GM19397 (cell line): ENCODE measurements around the gene SPP1.
A peak's percentile ranks its signal among the peaks of the same experiment; 100 is the strongest.
"Not testable (repeated sequence)": the region's sequence is repeated elsewhere in the genome, so short reads cannot be mapped to it uniquely, and the experiment has no call there.

Source experiments
- ATAC-seq: cut with Tn5 transposase; IDR thresholded peaks from one replicate; pipeline ENCODE4 v1.9.1; 2021; ENCODE audit warnings: mild to moderate bottlenecking, moderate library complexity; ENCODE audit not compliant: unreplicated experiment

SPP1 gene

DNA sequence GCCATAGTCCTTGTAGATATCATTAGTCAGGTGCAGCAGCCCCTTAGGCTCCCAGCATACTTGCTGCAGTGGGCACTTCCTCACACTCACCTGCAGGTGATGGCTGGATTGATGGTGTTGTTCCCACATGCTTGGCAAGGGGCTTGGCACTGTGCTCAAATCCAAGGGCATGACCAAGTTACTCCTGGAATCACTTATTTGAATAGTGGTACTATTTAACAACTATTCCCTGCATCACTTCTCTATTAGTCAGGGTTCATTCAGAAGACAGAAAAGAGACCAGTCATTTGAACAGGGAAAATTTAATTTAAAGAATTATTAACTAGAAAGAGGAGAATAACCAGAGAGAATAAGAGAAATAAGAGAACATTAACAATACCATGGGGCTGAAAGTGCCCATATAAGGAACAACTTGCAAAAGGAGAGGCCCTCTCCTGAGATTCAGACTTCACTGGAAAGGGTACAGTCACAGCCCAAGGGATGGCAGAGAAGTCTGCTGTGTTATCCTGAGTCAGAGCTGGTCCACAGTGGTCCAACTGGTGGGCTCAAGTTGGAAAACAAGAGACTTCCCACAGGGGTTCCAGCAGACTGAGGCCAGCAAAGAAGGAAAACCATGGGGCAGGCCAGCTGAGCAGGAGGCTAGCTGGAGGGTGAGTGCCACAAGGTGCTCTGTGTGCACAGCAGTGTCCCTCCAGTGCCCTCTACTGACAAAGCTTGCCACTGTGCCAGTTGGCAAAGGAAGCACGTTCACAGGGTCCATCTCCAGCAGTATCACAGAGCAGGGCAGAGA, 9.8 kb downstream of the SPP1 start:
- peak; percentile 87 for ATAC-seq

DNA sequence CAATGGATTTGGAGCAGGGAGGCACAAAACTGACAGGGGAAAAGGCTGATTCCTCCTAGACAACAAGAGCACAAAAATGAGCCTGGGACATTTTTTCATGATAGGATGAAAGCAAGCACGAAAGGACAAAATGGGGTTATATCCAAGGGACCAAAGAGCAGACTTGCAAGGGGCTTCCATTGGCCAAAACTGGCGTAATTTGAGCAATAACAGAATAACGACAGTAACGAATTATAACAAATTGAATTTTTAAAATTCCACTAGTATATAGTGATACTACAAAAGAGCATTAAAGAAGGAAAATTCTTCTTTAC, 10.3 kb downstream of the SPP1 start:
- no peak for ATAC-seq

- no peak for ATAC-seq
Measured at GRCh38 chr4:87986508-87986907, 11.0 kb downstream of the SPP1 start.

GRCh38 chr4:87989765-87990164, 14.3 kb downstream of the SPP1 start:
- ATAC-seq: no peak

DNA sequence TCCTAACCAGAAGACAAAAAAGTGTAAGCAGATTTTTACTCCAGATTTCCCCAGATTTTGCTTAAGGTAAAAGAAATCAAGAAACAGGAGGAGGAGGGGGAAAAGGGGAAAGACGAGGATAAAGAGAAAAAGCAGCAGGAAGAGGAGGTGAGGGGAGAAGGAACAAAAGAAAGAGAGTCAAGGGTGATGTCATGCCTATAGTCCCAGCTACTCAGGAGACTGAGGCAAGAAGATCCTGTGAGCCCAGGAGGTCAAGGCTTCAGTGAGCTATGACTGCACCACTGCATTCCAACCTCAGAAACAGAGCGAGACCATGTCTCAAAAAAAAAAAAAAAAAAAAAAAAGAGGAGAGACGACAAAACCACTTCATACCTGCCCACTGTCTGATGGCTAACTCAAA, 19.9 kb downstream of the SPP1 start:
- ATAC-seq: no peak

GRCh38 chr4:87999191-87999691, 23.7 kb downstream of the SPP1 start:
- ATAC-seq: not testable (repeated sequence)

GRCh38 chr4:88001871-88002270, 26.4 kb downstream of the SPP1 start:
- ATAC-seq: no peak

GRCh38 chr4:88002786-88003185, 27.3 kb downstream of the SPP1 start:
- no peak for ATAC-seq

DNA sequence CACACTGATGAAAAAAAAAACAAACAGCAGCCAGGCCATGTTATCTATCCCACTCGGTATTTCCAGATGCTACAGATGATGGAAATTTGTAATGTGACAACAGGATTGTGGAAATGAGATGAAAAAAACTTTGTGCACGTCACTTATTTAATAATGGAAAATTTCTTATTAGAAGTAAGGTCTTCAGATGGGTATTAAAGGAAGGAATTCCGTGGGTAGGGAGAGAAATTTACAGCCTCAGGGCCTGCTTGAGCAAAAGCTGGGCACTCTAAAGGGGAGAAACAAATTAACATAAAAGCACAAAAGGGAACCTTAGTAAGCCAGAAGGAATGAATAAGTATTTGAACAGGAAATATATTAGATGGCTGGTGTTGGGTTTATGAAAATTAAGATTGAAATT, 27.7 kb downstream of the SPP1 start:
- no peak for ATAC-seq

DNA sequence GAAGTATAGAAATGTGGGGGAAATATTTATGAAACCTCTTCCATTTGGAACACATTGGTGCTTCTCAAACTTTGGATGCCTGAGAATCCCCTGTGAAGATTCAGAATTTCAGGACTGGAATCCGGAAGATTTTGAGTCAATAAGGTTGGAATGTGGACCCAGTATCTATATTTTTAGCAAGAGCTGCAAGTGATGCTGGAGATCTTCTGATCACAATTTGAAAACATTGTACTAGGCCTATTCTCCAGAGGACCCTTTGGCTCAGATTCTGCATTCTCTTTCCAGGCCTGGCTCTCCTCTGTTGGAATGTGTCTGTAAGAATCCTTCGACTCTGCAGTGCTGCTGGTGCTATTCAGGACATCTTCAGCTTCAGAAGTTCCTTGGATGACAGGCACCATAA, 29.6 kb downstream of the SPP1 start:
- no peak for ATAC-seq

DNA sequence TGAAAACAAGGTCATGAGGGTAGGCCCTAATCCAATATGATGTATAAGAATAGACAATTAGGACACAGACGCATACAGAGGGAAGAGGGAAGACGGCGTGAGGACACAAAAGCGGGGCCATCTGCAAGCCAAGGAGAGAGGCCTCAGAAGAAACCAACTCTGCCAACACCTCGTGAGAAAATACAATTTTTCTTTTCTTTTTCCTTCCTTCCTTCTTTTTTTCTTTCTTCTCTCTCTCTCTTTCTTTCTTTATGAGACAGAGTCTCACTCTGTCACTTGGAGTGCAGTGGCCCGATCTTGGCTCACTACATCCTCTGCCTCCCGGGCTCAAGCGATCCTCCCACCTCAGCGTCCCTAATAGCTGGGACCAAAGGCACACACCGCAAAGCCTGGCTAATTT, 30.4 kb downstream of the SPP1 start:
- no peak for ATAC-seq

DNA sequence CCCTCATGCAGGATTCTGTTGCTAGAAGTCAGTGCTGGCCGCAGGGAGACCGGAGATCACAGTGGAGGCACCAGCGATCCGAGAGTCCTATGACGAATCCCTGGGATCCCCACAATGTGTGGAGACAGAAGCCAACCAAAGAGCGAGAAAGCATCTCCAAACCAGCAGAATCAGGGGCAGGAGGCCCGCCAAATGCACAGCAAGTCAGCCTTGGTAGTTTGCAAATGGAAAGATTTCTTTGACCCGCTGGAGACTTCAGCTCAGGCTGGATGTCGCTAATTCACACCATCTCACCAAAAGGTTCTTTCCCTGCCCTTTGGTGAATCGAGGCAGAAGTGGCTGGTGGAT, 31.4 kb downstream of the SPP1 start:
- no peak for ATAC-seq

- peak; percentile 89 for ATAC-seq
Measured at GRCh38 chr4:88007304-88008121, 32.0 kb downstream of the SPP1 start, which contains the start of gene PKD2. PKD2 (plus strand) TSS chr4:88007635; CDS start chr4:88007734, 99 bp downstream.

GRCh38 chr4:88008122-88008742, 32.7 kb downstream of the SPP1 start:
- ATAC-seq: peak; percentile 39

DNA sequence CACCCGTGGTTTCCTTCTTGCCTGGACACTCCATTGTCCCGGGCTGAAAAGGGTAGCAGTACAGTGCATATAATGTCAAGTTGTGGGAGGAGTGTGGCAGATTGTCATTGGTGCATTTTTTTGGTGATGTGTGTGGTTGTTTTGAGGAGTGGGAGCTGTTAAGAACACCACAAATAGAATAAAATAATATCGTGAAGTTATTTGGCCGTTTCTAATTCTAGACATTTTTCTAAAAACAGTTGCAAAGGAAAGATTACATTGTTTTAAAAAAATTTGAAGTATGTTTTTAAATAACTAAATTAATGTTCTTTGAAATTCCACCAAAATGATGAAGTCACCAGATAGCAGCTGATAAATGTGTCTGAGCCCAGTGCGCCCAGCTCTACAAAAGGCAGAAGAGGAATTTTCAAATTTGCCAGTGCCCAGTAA, 33.2 kb downstream of the SPP1 start:
- no peak for ATAC-seq

GRCh38 chr4:88009871-88010270, 34.4 kb downstream of the SPP1 start:
- no peak for ATAC-seq

GRCh38 chr4:88010966-88011365, 35.5 kb downstream of the SPP1 start:
- ATAC-seq: no peak

GRCh38 chr4:88012647-88013046, 37.1 kb downstream of the SPP1 start:
- peak; percentile 36 for ATAC-seq

- no peak for ATAC-seq
Measured at GRCh38 chr4:88014386-88014905, 38.9 kb downstream of the SPP1 start.

DNA sequence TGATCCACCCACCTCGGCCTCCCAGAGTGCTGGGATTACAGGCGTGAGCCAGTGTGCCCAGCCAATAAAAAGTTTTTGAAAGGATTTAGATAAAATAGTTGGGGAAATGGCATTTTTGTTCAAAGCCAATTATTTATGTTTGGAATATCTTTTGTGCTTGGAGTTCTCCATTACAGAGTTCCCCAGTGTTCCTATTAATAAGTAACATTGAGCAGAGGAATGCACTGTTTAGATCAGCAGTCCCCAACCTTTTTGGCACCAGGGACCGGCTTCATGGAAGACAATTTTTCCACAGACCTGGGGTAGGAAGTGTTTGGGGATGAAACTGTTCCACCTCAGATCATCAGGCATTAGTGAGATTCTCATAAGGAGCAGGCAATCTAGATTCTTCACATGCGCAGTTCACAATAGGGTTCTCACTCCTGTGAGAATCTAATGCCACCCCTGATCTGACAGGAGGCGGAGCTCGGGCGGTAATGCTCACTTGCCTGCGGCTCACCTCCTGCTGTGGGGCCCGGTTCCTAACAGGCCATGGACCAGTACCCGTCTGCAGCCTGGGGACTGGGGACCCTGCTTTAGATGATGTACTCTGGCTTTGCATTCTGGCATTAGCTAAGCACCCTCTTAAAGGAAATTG, 40.3 kb downstream of the SPP1 start:
- no peak for ATAC-seq
